Nephron progenitor cell (in vitro differentiated cells): Measurements from ENCODE around the gene CDH4.

ENCODE experiments used
- DNase-seq: peaks from one replicate; pipeline ENCODE4 v3.0.0; 2021
- H3K27ac Mint-ChIP-seq: 2 replicates; pipeline ENCODE4 v1.8.0; 2021; ENCODE audit warnings: mild to moderate bottlenecking, moderate library complexity, mixed read lengths
- H3K27me3 Mint-ChIP-seq: 2 replicates; pipeline ENCODE4 v1.8.0; 2021; ENCODE audit warnings: mild to moderate bottlenecking, low read depth, mixed read lengths; ENCODE audit not compliant: poor library complexity
- H3K36me3 Mint-ChIP-seq: 2 replicates; pipeline ENCODE4 v1.8.0; 2021; ENCODE audit warnings: low read depth, mixed read lengths
- H3K4me1 Mint-ChIP-seq: 2 replicates; pipeline ENCODE4 v1.8.0; 2021; ENCODE audit warnings: mixed read lengths
- H3K4me3 Mint-ChIP-seq: 2 replicates; pipeline ENCODE4 v1.8.0; 2021; ENCODE audit warnings: mild to moderate bottlenecking, moderate library complexity, mixed read lengths
- H3K9me3 Mint-ChIP-seq: 2 replicates; pipeline ENCODE4 v1.8.0; 2021; ENCODE audit warnings: mild to moderate bottlenecking, moderate library complexity, mixed read lengths
- TF ChIP-seq, protein P1 (sequence below): fragments of 200-600 bp; sonication (generic); IDR thresholded peaks from 2 replicates; pipeline ENCODE4 v1.5.0; 2021; ENCODE audit warnings: antibody characterized with exemption

Gene CDH4

DNA sequence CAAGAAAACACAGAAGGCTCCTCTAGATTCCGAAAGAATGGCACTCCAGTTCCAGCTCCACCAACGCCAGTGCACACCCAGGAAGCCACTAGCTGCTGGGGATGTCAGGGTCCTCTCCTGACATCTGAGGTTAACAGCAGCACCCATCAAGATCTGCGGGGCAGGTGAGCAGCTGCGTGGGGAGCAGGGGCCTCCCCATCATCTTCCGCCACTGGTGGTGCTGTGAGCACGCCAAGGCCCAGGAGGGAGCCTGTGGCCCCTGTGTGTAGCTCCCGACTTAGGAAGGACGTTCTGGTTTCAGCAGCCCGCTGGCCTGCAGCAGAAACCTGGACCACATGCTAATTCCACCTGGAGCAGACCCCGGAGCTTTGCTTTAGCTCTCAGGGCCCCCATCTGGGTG, 427.4 kb downstream of the CDH4 start:
- DNase-seq, result no peak
- H3K27ac Mint-ChIP-seq, result no peak overlapping the region
- H3K36me3 Mint-ChIP-seq, result no peaks in the 10 kb centered on the region
- no peaks in the 10 kb centered on the region for H3K9me3 Mint-ChIP-seq
- no peaks in the 10 kb centered on the region for H3K4me1 Mint-ChIP-seq
- H3K27me3 Mint-ChIP-seq, result peaks cover 31% of the 10 kb centered on the region
- H3K4me3 Mint-ChIP-seq, result no peak overlapping the region
- TF ChIP-seq, protein P1, sequence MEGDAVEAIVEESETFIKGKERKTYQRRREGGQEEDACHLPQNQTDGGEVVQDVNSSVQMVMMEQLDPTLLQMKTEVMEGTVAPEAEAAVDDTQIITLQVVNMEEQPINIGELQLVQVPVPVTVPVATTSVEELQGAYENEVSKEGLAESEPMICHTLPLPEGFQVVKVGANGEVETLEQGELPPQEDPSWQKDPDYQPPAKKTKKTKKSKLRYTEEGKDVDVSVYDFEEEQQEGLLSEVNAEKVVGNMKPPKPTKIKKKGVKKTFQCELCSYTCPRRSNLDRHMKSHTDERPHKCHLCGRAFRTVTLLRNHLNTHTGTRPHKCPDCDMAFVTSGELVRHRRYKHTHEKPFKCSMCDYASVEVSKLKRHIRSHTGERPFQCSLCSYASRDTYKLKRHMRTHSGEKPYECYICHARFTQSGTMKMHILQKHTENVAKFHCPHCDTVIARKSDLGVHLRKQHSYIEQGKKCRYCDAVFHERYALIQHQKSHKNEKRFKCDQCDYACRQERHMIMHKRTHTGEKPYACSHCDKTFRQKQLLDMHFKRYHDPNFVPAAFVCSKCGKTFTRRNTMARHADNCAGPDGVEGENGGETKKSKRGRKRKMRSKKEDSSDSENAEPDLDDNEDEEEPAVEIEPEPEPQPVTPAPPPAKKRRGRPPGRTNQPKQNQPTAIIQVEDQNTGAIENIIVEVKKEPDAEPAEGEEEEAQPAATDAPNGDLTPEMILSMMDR, result no peak

DNA sequence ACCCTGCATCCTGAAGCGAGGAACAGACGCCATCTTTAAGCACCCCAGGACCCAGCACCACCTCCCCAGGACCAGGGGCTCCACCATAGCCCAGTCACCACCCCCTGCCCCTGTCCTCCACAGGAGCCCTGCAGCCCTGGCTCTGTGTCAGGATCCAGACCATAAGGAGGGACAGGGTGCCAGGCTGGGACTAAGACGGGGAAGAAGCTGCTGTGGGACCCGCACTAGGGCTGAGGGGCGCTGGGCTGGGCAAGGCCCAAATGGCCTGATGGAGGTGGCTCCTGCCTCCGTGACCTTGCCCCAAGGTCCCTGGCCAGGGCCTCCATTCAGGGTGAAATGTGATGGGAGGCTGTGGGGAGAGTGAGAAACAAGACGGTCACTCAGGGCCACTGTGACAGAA, 428.0 kb downstream of the CDH4 start:
- TF ChIP-seq, protein P1, result no peak
- peaks cover 31% of the 10 kb centered on the region for H3K27me3 Mint-ChIP-seq
- no peak overlapping the region for H3K4me3 Mint-ChIP-seq
- no peaks in the 10 kb centered on the region for H3K4me1 Mint-ChIP-seq
- H3K9me3 Mint-ChIP-seq, result no peaks in the 10 kb centered on the region
- no peaks in the 10 kb centered on the region for H3K36me3 Mint-ChIP-seq
- no peak overlapping the region for H3K27ac Mint-ChIP-seq
- no peak for DNase-seq

DNA sequence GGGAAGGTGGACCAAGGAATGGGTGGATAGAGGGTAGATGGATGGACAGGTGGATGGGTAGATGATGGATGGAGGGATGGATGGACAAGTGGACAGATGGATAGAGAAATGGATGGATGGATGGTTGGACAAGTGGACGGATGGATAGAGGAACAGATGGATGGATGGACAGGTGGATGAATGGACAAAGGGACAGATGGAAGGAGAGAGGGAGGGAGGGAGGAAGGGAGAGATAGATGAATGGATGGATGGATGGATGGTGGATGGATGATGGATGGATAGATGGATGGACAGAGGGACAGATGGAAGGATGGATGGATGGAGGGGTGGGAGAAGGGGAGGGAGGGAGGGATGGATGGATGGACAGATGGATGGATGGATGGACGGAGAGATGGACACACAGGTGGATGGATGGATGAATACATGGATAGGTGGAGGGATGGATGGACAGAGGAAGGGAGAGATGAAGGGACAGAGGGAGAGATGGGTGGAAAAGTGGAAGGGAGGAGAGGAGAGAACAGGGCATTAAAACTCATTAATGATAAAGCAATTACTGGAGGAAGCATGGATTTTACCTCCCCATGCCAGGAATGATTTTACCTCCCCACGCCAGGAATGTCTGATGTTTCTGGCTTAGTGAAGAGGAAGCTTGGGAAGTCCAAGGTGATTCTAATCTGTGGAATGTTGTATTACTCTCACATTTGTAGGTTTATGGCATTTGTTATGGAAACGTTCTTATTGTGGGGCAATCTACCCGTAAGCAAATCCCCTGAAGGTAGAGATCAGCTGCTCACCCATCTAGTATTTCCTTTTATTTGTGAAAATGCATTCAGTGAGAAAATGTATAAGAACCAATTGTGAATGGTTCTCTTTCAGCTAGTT, 430.3 kb downstream of the CDH4 start:
- Mint-ChIP-seq H3K36me3 (no peaks in the 10 kb centered on the region), H3K27me3 (peaks cover 37% of the 10 kb centered on the region), H3K4me3 (no peak overlapping the region), H3K9me3 (no peaks in the 10 kb centered on the region), H3K27ac (no peak overlapping the region), H3K4me1 (peaks cover 6% of the 10 kb centered on the region)
- TF ChIP-seq, protein P1, result no peak
- no peak for DNase-seq

DNA sequence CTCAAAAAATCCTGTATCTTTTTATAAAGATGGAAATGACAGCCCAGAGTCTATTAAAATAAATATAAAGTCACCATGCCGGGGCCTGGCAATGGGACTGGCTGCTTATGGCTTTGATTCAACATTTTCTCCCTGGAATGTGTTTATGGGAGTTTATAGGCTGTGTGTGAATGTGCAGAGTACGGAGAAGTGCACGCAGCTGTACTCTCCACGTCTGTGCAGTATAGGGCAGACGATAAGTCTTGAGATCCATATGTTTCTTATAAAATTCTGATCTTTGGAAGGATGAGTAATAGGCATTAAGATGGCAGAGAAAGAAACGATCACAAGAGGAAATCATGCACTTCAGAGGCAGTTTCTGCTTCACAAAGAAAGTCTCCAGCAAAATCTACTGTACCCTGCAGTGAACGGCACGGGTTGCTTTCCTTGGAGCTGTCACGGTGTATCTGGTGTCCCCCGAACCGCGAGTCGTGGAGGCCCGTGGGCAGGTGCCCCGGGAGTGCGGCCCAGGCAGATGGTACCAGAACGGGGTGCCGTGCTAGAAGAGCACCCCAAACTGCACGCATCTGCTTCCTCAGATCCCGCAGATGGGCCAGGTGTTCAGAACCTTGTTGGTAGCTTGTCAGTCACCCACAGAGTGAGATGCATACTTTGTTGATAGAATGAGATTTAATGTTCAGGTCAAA, 431.1 kb downstream of the CDH4 start:
- H3K36me3 Mint-ChIP-seq, result no peaks in the 10 kb centered on the region
- H3K27me3 Mint-ChIP-seq, result peaks cover 37% of the 10 kb centered on the region
- no peaks in the 10 kb centered on the region for H3K9me3 Mint-ChIP-seq
- TF ChIP-seq, protein P1, result no peak
- no peak for DNase-seq
- H3K4me3 Mint-ChIP-seq, result no peak overlapping the region
- peaks cover 6% of the 10 kb centered on the region for H3K4me1 Mint-ChIP-seq
- H3K27ac Mint-ChIP-seq, result no peak overlapping the region

DNA sequence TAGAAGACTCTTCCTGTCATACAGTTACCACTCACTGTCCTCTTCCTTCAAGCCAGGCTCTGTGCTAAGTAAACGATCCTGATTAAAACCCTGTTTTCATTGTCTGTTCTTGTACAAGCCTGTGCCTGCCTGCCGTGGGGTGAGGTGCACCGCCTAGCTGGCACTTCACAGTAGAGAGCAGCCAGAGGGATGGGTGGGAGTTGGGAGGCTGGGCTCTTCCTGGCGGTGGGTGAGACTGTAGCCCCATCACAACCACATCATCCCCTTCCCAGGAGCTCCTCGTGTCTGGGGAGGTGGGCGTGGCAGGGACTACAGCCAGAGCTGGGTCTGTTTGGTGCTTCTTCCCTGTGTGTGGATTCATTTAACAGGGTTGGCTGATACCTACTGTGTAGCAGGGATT, 431.7 kb downstream of the CDH4 start:
- no peak for DNase-seq
- Mint-ChIP-seq H3K36me3 (no peaks in the 10 kb centered on the region), H3K27ac (no peak overlapping the region)

More for the DNA sequence above, 431.7 kb downstream of the CDH4 start:
- TF ChIP-seq, protein P1, result no peak
- Mint-ChIP-seq H3K4me1 (peaks cover 6% of the 10 kb centered on the region), H3K27me3 (peaks cover 41% of the 10 kb centered on the region), H3K9me3 (no peaks in the 10 kb centered on the region), H3K4me3 (no peak overlapping the region)
